ENCODE measurements around the gene MICOS13. TPM values are rescaled to one million over a fixed set of nuclear protein-coding genes. Genes with fewer than 3 reads are reported as not detected.
A peak's percentile ranks its signal among the peaks of the same experiment; 100 is the strongest.

The MICOS13 gene
- total and polyA plus RNA-seq, 2 donors (not counting 3 experiments of a cell fraction or from before 2014, with no cell fraction given) = 55.3 to 86.1 TPM

DNA sequence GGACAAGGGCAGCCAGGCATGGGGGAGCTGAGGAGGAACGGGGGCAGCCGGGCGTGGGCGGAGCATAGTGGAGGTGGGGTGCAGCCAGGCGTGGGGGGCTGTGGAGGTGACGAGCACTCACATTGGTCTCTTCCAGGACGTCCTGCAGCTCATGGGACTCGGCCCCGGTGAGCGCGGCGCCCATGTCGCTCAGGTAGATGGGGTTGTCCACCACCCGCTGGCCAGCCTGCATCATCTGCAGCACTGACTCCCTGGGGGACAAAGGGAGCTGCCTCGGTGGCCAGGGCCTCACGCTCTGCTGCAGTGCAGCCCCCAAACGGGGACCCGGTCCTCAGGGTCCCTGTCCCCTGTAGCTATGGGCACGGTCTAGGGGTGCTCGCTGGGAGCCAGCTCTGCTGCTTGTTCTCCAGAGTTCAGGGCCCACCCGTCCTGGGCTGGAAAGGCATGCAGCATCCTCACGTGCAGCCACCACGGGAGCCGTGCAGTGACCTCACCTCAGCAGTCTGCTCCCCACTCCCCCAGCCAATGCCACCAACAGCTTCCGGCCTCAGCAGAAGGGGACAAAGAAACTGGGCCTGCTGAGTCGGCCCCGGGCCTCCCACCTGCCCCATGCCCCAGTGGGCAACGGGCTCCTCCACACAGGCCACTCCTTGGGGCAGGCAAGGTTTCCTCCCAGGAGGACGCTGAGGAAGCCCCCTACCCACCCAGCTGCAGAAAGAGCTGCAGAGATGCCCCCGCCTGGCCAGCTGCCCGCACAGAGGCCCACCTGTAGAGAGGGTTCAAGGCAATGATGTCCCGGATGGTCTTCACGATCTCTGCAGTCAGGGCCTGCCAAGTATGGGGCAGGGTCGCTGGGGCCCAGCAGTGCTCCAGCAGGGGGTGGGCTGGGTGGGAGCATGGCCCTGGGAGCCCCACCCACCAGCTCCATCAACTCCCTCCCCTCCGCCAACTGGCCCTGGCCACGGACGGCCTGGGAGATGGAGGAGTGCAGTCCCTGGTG is 27.6 kb upstream of the MICOS13 start:
- no peaks in the 10 kb centered on the region for H3K9me3 ChIP-seq (replicated peaks; ENCODE audit: control insufficient read depth, insufficient read depth, low read length)
- H3K36me3 ChIP-seq (ENCODE audit: control insufficient read depth in 2 of 2, extremely low read depth in 1 of 2, insufficient read depth in 2 of 2, low read length in 2 of 2) = peaks cover 14 to 55% of the 10 kb centered on the region in 2 experiments
- no peak overlapping the region for H3K4me3 ChIP-seq (replicated peaks in 1 of 3; ENCODE audit: insufficient read depth in 1 of 3, low read depth in 1 of 3, low read length in 3 of 3)
- intact Hi-C loops (cut with micrococcal nuclease) (no loop called here), dilution Hi-C loops (cut with MboI; ENCODE audit: extremely low pct_ligation_motif_present, low sequenced_read_pairs) (no loop called here)
- no peak for DNase-seq (ENCODE audit: low read depth, low spot score)
- H3K9me1 ChIP-seq (replicated peaks; ENCODE audit: control insufficient read depth, extremely low read depth, insufficient read depth, low read length) = no peaks in the 10 kb centered on the region
- ChIA-PET CTCF (interaction anchor here (0.7 to 0.8 kb wide), 2 partner anchors 12 to 18 kb away, joined by 3 read pairs; partner anchors contain the start of genes CATSPERD and LONP1), POLR2A (interaction anchor here (1.0 to 2.5 kb wide), 2 partner anchors 12 to 17 kb away, joined by 3 to 6 read pairs; partner anchors contain the start of genes CATSPERD and LONP1)
- peaks cover 2% of the 10 kb centered on the region for H3K4me1 ChIP-seq (ENCODE audit: control insufficient read depth, extremely low read depth, insufficient read depth, low read length)
- TF ChIP-seq CTCF (IDR thresholded peaks at IDR 0.05; ENCODE audit: extremely low read depth in 1 of 2, insufficient read depth in 1 of 2, low read depth in 1 of 2, low read length in 2 of 2) (no peak), POLR2AphosphoS5 (IDR thresholded peaks at IDR 0.05; ENCODE audit: insufficient read depth, low read depth, low read length) (peak; percentile 4), EZH2 (IDR thresholded peaks at IDR 0.05; ENCODE audit: borderline replicate concordance, low read depth, low read length, severe bottlenecking) (no peak), JUN (IDR thresholded peaks at IDR 0.05; ENCODE audit: borderline replicate concordance, insufficient read depth, insufficient read length, low read depth) (no peak)
- no TSS peak for BruUV-seq (replicated peaks)
- no peak overlapping the region for H3K4me2 ChIP-seq (ENCODE audit: insufficient read depth, low read length)
- no peak overlapping the region for H3K9ac ChIP-seq (replicated peaks; ENCODE audit: extremely low read depth, insufficient read depth, low read length)
- no peak for FAIRE-seq
- H3K27me3 ChIP-seq (ENCODE audit: control insufficient read depth in 2 of 2, insufficient read depth in 2 of 2, low read length in 2 of 2) = no peaks in the 10 kb centered on the region
- no peak overlapping the region for H2AFZ ChIP-seq (ENCODE audit: low read depth, low read length)
- H3K79me2 ChIP-seq (ENCODE audit: control insufficient read depth, insufficient read depth, low read length) = no peaks in the 10 kb centered on the region
- no peak overlapping the region for H3K27ac ChIP-seq (ENCODE audit: insufficient read depth, low read depth, low read length)
- no peaks in the 10 kb centered on the region for H4K20me1 ChIP-seq (replicated peaks; ENCODE audit: control insufficient read depth, extremely low read depth, insufficient read depth, low read length)
